ENCODE measurements around the gene RALGPS2. TPM values are rescaled to one million over a fixed set of nuclear protein-coding genes. Genes with fewer than 3 reads are reported as not detected.

RALGPS2 gene
- total and polyA plus RNA-seq, 12 donors: 1.4 to 12.8 (median 7.4) TPM

DNA sequence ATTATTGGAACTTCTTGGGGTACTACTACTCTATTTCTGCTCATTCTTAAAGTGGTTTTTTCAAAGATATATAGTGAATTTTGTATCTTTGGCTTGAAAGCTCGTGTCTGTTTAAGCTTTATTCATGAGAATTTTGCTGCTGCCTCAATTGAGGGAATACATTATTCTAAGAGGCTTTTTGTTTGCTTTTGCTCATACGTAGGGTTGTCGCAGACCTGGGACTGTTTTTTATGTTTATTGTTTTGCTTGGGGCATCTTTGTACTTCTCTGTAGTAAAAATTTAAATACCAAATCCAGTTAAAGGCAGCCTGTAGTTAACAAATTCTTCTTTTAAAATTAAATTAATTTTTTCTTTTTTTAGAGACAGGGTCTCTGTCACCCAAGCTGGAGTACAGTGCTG, 83.5 kb downstream of the RALGPS2 start:
- H3K27ac ChIP-seq: no peak overlapping the region
- H3K4me1 ChIP-seq: peaks cover 0 to 3% (median 0%) of the 10 kb centered on the region in 9 donors
- WGBS, 2 donors: 93 to 97% methylated on average over 3 of the region's 3 CpGs
- intact Hi-C loops (cut with DNase I): no loop called here
- TF ChIP-seq, protein P1, sequence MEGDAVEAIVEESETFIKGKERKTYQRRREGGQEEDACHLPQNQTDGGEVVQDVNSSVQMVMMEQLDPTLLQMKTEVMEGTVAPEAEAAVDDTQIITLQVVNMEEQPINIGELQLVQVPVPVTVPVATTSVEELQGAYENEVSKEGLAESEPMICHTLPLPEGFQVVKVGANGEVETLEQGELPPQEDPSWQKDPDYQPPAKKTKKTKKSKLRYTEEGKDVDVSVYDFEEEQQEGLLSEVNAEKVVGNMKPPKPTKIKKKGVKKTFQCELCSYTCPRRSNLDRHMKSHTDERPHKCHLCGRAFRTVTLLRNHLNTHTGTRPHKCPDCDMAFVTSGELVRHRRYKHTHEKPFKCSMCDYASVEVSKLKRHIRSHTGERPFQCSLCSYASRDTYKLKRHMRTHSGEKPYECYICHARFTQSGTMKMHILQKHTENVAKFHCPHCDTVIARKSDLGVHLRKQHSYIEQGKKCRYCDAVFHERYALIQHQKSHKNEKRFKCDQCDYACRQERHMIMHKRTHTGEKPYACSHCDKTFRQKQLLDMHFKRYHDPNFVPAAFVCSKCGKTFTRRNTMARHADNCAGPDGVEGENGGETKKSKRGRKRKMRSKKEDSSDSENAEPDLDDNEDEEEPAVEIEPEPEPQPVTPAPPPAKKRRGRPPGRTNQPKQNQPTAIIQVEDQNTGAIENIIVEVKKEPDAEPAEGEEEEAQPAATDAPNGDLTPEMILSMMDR (IDR thresholded peaks at IDR 0.05): no peak
- H3K4me3 ChIP-seq: no peak overlapping the region
- DNase-seq (no peak), ATAC-seq (no peak)
- H3K9me3 ChIP-seq: no peaks in the 10 kb centered on the region
- peaks cover 0 to 9% (median 0%) of the 10 kb centered on the region in 9 donors for H3K36me3 ChIP-seq
- no peaks in the 10 kb centered on the region for H3K27me3 ChIP-seq

DNA sequence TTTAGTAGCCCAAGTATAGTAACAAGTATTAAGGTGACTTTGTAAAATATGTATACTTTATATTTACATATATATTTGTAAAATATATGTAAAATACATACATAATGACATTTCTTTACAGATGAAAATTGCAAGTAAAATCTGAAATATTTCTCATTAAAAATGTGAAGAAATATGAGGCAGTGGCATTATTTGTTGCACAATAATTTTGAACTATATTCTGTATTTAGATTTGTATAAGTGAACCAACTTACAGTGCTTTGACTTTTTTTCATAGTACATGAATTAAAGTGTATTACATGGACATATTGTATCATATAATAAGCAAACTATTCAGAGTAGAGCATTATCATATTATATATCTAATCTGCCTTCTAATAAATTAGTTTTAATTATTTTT, 85.5 kb downstream of the RALGPS2 start:
- no peak overlapping the region for H3K4me3 ChIP-seq
- TF ChIP-seq, protein P1 (IDR thresholded peaks at IDR 0.05): no peak
- ATAC-seq (no peak), DNase-seq (no peak)
- peaks cover 0 to 5% (median 0%) of the 10 kb centered on the region in 9 donors for H3K4me1 ChIP-seq
- H3K27ac ChIP-seq: no peak overlapping the region
- H3K36me3 ChIP-seq: peaks cover 0 to 9% (median 0%) of the 10 kb centered on the region in 9 donors
- H3K27me3 ChIP-seq: no peaks in the 10 kb centered on the region
- no peaks in the 10 kb centered on the region for H3K9me3 ChIP-seq
- intact Hi-C loops (cut with DNase I): loop anchor here in 3 of 10 donors (5.0 to 10.0 kb wide), 2 partner anchors 192 to 194 kb away; no protein-coding TSS in a partner anchor

DNA sequence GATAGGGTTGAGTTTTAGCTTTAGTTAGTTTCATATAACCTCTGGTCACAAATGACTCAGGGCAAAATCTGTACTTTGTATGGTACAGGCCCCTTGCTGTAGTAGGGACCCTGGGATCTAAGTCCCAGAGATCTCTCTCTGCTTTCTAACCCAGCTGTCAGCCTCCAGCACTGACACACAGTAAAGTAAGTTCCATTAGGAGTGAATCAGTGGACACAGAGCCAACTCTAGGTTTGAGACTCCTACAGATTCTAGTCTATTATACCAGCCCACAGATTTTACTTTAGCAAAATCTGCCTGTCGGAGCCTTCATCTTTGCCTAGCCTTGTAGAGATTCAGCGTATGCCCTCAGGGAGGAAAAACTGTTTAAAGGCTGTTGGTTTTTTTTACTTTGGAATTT, 93.4 kb downstream of the RALGPS2 start:
- intact Hi-C loops (cut with DNase I): loop anchor here in 1 of 10 donors (10.0 kb wide), 1 partner anchor 186 kb away; no protein-coding TSS in a partner anchor
- WGBS, 2 donors: 90 to 97% methylated on average over 2 of the region's 2 CpGs
- DNase-seq (no peak), ATAC-seq (no peak)
- Histone ChIP-seq H3K9me3 (no peaks in the 10 kb centered on the region), H3K27ac (no peak overlapping the region), H3K4me3 (no peak overlapping the region), H3K27me3 (no peaks in the 10 kb centered on the region), H3K4me1 (peaks cover 0 to 4% (median 0%) of the 10 kb centered on the region in 9 donors), H3K36me3 (no peaks in the 10 kb centered on the region)
- TF ChIP-seq, protein P1 (IDR thresholded peaks at IDR 0.05): no peak

DNA sequence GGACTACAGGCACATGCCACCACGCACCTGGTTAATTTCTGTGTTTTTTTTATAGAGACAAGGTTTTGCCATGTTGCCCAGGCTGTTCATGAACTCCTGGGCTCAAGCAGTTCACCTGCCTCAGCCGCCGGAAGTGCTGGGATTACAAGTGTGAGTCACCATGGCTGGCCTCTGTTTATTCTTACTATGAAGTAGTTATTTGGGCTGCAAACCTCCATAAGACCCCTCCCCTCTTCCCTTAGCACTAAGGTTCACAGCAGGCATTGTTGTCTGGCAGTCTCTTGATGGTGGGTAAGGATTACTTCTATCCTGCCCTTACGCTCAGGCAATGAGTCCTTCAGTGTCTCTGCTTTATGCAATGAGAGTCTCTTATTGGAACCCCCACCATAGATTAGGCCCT, 94.1 kb downstream of the RALGPS2 start:
- TF ChIP-seq, protein P1 (IDR thresholded peaks at IDR 0.05): no peak
- Histone ChIP-seq H3K27me3 (no peaks in the 10 kb centered on the region), H3K4me3 (no peak overlapping the region), H3K9me3 (no peaks in the 10 kb centered on the region), H3K36me3 (no peaks in the 10 kb centered on the region), H3K27ac (no peak overlapping the region), H3K4me1 (no peaks in the 10 kb centered on the region)
- intact Hi-C loops (cut with DNase I): loop anchor here in 1 of 10 donors (10.0 kb wide), 1 partner anchor 186 kb away; no protein-coding TSS in a partner anchor
- 87 to 96% methylated on average over 4 of the region's 4 CpGs for WGBS, 2 donors
- no peak for DNase-seq
- ATAC-seq: no peak

Measured in heart right ventricle (tissue), 16 donors.